OCI-LY3 (cell line): ENCODE data around the gene ACOXL.

ENCODE experiments used
- EZH2phosphoT487 ChIP-seq: fragments of 200-600 bp; shearing (Covaris generic); IDR thresholded peaks from 2 replicates; pipeline ENCODE4 v1.6.1; 2018; ENCODE audit warnings: antibody characterized with exemption, mixed run types, low read depth
- TF ChIP-seq, protein P1 (sequence below): fragments of 200-600, 300-600 bp; sonication (generic); IDR thresholded peaks from 2 replicates; pipeline ENCODE4 v1.5.1; 2014; ENCODE audit warnings: antibody characterized with exemption, low read length, low read depth

DNA sequence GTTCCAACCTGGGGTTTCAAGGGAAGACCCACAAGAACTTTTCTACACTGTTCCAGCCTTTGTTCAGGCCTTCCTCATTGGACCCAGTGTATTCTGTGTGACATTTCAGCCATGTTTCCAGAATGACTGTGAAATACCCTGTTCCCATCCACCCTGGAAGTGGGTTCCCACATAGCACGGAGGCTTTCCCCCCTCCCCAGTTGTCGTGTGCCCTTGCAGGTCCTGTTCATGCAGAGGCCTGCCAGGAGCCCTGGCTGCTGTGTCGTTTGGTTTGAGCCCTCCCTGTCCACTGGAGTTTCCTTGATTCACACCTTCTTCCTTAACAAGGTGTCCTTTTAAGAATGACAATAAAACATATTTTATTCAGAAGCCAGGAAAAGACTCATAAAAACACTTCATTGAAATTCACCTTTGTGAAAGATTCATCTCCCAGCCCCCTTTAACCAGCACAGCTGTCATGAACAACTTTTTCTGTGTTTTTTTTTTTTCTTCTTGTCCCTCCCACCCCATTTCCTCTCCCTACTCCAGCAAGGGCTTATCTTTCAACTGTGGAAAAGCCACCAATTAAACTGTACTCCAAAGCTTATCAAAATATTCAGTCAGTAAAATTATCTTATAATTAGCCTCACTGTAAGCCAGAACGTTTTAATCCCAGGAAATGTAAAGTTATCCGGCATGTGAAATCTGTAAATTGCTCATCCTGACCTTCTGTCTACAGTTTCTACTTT is 106.4 kb downstream of the ACOXL start:
- TF ChIP-seq, protein P1, sequence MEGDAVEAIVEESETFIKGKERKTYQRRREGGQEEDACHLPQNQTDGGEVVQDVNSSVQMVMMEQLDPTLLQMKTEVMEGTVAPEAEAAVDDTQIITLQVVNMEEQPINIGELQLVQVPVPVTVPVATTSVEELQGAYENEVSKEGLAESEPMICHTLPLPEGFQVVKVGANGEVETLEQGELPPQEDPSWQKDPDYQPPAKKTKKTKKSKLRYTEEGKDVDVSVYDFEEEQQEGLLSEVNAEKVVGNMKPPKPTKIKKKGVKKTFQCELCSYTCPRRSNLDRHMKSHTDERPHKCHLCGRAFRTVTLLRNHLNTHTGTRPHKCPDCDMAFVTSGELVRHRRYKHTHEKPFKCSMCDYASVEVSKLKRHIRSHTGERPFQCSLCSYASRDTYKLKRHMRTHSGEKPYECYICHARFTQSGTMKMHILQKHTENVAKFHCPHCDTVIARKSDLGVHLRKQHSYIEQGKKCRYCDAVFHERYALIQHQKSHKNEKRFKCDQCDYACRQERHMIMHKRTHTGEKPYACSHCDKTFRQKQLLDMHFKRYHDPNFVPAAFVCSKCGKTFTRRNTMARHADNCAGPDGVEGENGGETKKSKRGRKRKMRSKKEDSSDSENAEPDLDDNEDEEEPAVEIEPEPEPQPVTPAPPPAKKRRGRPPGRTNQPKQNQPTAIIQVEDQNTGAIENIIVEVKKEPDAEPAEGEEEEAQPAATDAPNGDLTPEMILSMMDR, result no peak
- TF ChIP-seq EZH2phosphoT487, result no peak
